Glutamatergic neuron (in vitro differentiated cells): Measurements from ENCODE around the gene TELO2. TPM values are rescaled to one million over a fixed set of nuclear protein-coding genes. Genes with fewer than 3 reads are reported as not detected.

ENCODE experiments used
- DNase-seq: peaks from one replicate; pipeline ENCODE4 v3.0.0; 2022
- H3K27ac Mint-ChIP-seq: one replicate; pipeline ENCODE4 v1.8.0; 2020; ENCODE audit warnings: mild to moderate bottlenecking, mixed read lengths, inconsistent platforms; ENCODE audit not compliant: unreplicated experiment
- H3K27me3 Mint-ChIP-seq: one replicate; pipeline ENCODE4 v1.8.0; 2020; ENCODE audit warnings: mild to moderate bottlenecking, moderate library complexity, mixed read lengths, inconsistent platforms; ENCODE audit not compliant: unreplicated experiment
- H3K36me3 Mint-ChIP-seq: one replicate; pipeline ENCODE4 v1.8.0; 2020; ENCODE audit warnings: mild to moderate bottlenecking, mixed read lengths, inconsistent platforms; ENCODE audit not compliant: unreplicated experiment
- H3K4me1 Mint-ChIP-seq: one replicate; pipeline ENCODE4 v1.8.0; 2020; ENCODE audit warnings: mild to moderate bottlenecking, low read depth, mixed read lengths, inconsistent platforms; ENCODE audit not compliant: unreplicated experiment
- H3K4me3 Mint-ChIP-seq: one replicate; pipeline ENCODE4 v1.8.0; 2020; ENCODE audit warnings: mild to moderate bottlenecking, mixed read lengths, inconsistent platforms; ENCODE audit not compliant: unreplicated experiment
- H3K9me3 Mint-ChIP-seq: one replicate; pipeline ENCODE4 v1.8.0; 2020; ENCODE audit warnings: mild to moderate bottlenecking, moderate library complexity, mixed read lengths, inconsistent platforms; ENCODE audit not compliant: unreplicated experiment
- total RNA-seq: library from RNA; stranded (reverse); fragmentation: NEBNext Ultra II Directional; extraction: Animal tissue kit (Norgen Biotek cat#: 25700); gene quantifications from one replicate; pipeline ENCODE4 v1.2.1, GENCODE V29; 2021; ENCODE audit not compliant: unreplicated experiment
- TF ChIP-seq, protein P1 (sequence below): fragments of 200-600 bp; sonication (generic); IDR thresholded peaks from one replicate; pipeline ENCODE4 v1.5.0; 2021; ENCODE audit not compliant: partially characterized antibody, unreplicated experiment

The TELO2 gene
- total RNA-seq, 1 donor from 2014 or later, result 101 TPM

DNA sequence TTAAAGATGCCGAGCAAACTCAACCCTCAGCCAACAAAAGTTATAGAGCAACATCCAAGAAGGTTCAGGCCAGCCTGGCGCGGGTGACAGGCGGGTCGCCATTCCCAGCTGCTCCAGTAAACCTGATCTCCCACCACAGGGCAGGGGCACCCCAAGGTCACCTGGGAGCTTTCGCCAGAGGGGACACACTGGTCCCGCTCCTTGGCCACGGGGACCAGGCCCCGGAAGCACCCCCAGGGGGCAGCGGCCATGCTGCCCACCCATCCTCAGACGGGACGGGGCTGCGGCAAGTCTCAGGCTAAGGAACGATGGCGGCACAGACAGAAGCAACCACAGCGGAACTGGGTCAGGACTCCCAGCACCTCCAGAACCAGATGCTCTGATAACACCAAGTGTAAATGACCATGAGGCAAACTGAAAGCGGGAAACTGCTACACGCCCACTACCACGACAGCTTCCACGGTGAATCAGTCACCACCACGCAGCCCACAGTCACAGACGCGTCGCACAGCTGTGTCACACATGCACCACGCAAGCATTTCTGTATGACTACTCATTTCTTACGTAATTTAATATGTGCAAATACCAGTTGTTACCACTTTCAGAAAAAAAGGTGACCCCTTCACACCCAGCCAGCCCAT lies 34.7 kb upstream of the TELO2 start:
- Mint-ChIP-seq H3K27ac (no peak overlapping the region), H3K27me3 (peaks cover 6% of the 10 kb centered on the region), H3K9me3 (no peaks in the 10 kb centered on the region), H3K36me3 (no peaks in the 10 kb centered on the region), H3K4me1 (no peaks in the 10 kb centered on the region), H3K4me3 (no peak overlapping the region)
- no peak for DNase-seq
- TF ChIP-seq, protein P1, sequence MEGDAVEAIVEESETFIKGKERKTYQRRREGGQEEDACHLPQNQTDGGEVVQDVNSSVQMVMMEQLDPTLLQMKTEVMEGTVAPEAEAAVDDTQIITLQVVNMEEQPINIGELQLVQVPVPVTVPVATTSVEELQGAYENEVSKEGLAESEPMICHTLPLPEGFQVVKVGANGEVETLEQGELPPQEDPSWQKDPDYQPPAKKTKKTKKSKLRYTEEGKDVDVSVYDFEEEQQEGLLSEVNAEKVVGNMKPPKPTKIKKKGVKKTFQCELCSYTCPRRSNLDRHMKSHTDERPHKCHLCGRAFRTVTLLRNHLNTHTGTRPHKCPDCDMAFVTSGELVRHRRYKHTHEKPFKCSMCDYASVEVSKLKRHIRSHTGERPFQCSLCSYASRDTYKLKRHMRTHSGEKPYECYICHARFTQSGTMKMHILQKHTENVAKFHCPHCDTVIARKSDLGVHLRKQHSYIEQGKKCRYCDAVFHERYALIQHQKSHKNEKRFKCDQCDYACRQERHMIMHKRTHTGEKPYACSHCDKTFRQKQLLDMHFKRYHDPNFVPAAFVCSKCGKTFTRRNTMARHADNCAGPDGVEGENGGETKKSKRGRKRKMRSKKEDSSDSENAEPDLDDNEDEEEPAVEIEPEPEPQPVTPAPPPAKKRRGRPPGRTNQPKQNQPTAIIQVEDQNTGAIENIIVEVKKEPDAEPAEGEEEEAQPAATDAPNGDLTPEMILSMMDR, result no peak

DNA sequence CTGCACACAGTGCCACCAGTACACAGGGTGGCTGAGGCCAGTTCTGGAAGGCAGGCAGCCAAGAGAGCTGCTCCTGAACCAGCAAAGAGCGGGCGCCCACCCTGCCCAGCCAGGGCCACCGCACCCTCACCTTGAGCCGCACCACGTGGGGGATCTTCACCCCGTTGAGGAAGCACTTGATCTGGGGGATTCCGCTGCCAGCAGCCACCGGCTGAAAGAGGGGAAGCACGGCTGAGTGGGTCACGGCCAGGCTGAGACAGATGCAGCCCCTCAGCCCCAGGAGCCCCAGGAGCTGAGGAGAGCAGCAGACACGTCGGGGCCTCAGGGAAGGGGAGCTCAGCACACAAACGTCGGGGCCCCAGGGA lies 34.2 kb upstream of the TELO2 start:
- peaks cover 6% of the 10 kb centered on the region for H3K27me3 Mint-ChIP-seq
- no peaks in the 10 kb centered on the region for H3K36me3 Mint-ChIP-seq
- H3K4me1 Mint-ChIP-seq, result no peaks in the 10 kb centered on the region
- H3K9me3 Mint-ChIP-seq, result no peaks in the 10 kb centered on the region
- TF ChIP-seq, protein P1, result no peak
- H3K4me3 Mint-ChIP-seq, result no peak overlapping the region
- H3K27ac Mint-ChIP-seq, result no peak overlapping the region
- no peak for DNase-seq

DNA sequence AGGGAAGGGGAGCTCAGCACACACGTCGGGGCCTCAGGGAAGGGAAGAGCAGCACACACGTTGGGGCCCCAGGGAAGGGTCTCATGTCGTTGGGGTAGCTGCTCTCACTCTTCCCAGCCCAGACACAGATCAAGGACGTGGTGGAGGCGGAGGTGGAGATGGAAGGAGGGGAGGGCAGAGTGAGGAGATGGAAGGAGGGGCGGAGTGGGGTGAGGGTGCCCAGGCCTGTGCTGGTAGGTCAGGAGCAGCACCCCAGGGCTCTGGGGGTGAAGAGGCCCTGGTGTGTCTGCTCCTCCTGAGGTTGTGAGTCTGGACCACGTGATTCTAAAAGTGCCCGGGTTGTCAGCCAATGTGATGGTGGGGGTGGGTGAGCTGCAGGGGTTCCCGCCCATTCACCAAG lies 33.2 kb upstream of the TELO2 start:
- Mint-ChIP-seq H3K27me3 (peaks cover 4% of the 10 kb centered on the region), H3K36me3 (no peaks in the 10 kb centered on the region), H3K4me1 (no peaks in the 10 kb centered on the region), H3K9me3 (no peaks in the 10 kb centered on the region), H3K4me3 (no peak overlapping the region), H3K27ac (no peak overlapping the region)
- TF ChIP-seq, protein P1, result no peak
- DNase-seq, result no peak

DNA sequence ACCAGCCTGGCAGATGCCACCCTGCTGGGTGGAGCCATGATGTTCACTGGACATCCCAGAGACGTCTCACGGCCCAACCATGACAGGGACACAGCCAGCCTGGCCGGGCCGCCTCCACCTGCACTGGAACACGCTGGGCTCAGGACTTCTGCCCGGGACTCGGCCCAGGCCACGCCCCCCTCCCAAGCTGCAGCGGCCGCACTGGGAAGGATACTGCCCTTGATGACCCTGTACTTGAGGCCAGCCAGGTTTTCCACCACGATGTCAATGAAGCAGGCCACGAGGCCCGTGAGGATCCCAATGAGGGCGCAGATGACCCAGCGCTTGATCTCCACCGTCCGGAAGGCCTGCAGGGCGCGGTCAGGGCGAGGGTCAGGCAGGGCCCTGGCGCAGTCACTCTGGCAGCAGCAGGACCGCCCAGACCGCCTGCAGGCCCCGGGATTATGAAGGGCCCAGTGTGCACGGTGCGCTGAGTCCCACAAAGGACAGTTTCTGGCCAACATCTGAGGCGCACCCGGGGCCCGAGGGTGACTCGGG lies 32.5 kb upstream of the TELO2 start:
- Mint-ChIP-seq H3K4me3 (no peak overlapping the region), H3K9me3 (no peaks in the 10 kb centered on the region), H3K27ac (no peak overlapping the region), H3K4me1 (no peaks in the 10 kb centered on the region), H3K27me3 (peaks cover 6% of the 10 kb centered on the region), H3K36me3 (no peaks in the 10 kb centered on the region)
- no peak for DNase-seq
- TF ChIP-seq, protein P1, result no peak

DNA sequence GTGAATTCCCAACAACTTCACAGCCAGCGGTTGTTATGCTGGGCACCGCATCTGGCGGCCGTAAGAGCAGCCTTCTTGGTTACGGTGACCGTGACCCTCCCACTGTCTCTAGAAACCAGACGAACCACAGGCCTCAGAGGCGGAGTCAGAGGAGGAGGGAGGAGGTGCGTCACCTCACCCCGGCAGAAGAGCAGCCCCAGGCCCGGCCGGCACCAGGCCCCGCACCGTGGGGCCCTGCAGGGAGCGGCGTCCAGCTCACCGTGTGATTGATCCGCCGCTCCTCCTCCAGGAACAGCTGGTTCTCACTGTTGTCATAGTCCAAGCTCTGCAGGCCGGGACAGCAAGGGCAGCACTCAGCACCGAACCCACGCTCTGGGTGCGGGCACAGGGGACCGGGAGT lies 32.0 kb upstream of the TELO2 start:
- Mint-ChIP-seq H3K27ac (no peak overlapping the region), H3K36me3 (no peaks in the 10 kb centered on the region), H3K27me3 (peaks cover 6% of the 10 kb centered on the region), H3K4me1 (no peaks in the 10 kb centered on the region), H3K4me3 (no peak overlapping the region), H3K9me3 (no peaks in the 10 kb centered on the region)
- TF ChIP-seq, protein P1, result no peak
- no peak for DNase-seq
